ENCODE results near the gene ATF1.
"Not testable (repeated sequence)": the region's sequence is repeated elsewhere in the genome, so short reads cannot be mapped to it uniquely, and the experiment has no call there.

ATF1 gene

DNA sequence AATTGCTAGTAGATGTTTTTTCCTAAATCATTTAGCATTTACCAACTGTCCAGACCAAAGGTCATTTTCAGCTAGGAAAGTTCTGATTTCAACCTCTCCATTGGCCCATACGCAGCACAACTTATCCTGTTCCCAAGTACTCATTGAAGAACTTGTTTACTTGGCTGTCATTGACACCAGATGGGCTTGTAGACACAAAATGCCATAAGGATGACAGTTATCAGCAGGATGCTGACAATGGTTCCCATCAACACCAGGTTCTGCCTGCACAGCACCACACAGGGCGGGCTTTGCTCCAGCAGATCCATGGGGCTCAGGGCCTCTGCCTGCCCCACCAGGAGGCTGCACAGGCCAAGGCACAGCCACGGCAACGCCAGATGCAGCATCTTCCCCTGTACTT, 42.3 kb downstream of the ATF1 start:
- DNase-seq, result no peak

DNA sequence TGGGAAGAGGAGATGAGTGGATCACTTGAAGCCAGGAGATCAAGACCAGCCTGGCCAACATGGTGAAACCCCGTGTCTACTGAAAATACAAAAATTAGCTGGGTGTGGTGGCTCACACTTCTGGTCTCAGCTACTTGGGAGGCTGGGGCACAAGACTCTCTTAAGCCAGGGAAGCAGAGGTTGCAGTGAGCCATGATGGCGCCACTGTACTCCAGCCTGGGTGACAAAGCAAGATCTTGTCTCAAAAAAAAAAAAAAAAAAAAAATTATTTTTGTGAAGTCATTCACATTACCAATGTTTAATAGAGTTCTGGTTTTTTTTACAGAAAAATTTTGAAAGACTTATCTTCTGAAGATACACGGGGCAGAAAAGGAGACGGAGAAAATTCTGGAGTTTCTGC, 45.2 kb downstream of the ATF1 start:
- not testable (repeated sequence) for DNase-seq

DNA sequence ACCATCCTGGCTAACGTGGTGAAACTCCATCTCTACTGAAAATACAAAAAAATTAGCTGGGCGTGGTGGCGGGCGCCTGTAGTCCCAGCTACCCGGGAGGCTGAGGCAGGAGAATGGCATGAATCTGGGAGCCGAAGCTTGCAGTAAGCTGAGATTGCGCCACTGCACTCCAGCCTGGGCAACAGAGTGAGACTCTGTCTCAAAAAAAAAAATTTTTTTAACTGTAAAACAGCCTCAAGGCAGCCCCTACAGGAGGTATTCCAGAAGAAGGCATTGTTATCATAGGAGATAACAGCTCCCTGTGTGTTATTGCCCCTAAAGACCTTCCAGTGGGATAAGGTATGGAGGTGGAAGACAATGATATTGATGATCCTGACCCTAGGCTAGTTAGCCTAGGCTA, 51.0 kb downstream of the ATF1 start:
- DNase-seq, result not testable (repeated sequence)

DNA sequence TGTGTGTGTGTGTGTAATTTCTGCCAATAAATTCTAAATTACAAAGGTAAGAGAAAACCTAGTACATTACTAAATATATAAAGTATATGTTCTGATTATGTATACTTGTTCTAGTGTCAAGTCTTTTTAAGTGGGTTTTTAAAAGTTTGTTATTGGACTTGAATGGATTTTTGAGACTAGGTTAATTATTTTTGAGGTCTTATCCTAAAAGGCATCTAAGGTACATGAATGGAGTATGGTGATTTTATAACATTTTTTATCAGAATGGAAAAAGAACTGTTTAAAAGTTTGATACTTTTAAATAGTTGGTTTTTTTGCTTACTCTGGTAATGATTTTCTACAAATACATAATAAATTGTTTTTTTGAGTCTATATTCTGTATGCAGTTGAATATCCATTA, 56.3 kb downstream of the ATF1 start:
- DNase-seq, result no peak

DNA sequence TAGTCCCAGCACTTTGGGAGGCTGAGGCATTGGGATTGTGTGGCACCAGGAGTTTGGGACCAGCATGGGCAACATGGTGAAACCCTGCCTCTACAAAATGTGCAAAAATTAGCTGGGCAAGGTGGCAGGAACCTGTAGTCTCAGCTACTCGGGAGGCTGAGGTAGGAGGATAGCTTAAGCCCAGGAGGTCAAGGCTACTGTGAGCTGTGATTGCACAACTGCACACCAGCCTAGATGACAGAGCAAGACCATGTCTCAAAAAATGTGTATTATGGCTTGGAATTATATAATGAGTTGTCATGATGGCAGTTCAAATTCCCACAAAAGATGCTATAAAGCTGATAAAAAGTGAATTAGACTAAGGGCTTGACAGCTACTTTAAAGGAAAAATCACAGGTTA, 58.2 kb downstream of the ATF1 start:
- DNase-seq, result no peak

DNA sequence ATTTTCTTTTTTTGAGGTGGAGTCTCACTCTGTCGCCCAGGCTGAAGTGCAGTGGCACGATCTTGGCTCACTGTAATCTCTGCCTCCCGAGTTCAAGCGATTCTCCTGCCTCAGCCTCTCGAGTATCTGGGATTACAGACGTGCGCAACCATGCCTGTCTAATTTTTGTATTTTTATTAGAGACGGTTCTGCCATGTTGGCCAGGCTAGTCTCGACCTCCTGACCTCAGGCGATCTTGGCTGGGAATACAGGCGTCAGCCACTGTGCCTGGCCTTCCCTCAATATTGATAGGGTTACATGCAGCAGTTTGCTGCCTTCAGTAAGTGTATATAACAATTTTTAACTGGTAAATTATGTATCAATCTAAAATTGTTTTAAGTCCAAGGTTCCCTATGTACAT, 59.8 kb downstream of the ATF1 start:
- DNase-seq, result not testable (repeated sequence)

DNA sequence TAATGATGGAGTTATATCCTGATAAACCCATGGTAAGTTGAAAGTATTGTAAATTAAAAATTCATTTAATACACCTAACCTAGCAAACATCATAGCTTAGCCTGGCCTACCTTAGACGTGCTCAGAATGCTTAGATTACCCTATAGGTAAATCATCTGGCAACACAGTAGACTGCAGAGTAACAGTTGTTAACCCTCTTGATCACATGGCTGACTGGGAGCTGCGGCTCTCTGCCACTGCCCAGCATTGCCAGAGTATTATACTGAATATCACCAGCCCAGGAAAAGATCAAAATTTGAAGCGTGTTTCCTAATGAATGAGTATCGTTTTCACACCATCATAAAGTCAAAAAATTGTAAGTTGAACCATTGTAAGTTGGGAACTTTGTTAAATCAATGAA, 61.0 kb downstream of the ATF1 start:
- DNase-seq, result no peak

DNA sequence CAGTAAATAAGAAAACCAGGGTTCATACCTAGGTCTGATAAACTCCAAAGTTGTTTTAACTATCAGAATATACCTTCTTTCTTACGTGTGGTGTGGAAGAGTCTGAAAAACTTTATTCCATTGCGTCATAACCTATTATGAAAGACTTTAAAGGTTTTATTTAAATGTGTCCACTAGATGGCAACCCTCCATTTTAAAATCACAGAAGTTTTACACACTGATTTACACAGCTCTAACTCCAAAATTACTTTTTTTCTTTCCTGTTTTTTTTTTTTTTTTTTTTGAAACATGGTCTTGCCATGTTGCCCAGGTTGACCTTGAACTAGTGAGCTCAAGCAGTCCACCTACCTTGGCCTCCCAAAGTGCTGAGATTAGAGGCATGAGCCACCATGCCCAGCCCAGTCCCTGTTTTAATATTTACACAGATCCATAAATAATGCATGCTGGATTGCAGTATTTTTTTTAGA, 61.5 kb downstream of the ATF1 start:
- no peak for DNase-seq

DNA sequence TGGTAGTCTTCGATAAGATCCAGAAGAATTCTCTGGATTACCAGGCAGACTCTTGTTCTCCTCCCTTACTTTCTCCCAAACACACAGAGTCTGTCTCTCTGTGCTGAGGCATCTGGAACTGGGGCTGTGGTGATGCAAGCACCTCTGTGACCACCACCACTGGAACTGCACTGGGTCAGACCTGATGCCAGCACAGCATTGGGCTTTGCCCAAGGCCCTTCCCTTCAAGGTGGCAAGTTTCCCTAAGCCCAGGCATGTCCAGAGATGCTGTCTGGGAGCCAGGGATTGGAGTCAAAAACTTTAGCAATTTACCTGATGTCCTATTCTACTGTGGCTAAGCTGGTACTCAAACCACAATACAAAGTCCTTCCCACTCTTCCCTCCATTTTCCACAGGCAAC, 64.2 kb downstream of the ATF1 start:
- DNase-seq, result no peak

DNA sequence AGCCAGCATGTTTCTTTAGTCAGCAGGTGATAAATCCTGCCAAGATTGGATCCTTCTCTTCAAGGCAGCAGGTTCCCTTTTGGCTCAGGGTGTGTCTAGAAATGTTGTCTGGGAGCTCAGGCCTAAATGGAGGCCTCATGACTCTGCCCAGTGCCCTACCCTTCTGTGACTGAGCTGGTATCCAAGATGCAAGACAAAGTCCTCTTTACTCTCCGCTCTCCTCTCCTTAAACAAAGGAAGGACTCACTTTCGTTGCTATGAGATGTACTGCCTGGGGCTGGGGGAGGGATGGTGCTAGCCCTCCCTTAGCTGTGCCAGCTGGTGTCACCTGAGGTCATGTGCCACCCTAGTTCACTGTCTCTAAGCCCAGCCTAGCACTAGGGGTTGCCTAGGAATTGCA, 65.0 kb downstream of the ATF1 start:
- DNase-seq, result no peak

DNA sequence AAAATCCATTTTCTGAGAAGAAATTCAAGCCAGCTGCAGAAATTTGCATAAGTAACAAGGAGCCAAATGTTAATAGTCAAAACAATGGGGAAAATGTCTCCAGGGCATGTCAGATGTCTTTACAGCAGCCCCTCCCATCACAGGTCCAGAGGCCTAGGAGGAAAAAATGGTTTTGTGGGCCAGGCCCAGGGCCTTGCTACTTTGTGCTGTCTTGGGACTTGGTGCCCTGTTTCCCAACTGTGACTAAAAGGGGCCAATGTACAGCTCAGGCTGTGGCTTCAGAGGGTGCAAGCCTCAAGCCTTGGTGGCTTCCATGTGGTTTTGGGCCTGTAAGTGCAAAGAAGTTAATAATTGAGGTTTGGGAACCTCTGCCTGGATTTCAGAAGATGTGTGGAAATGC, 69.9 kb downstream of the ATF1 start:
- DNase-seq, result not testable (repeated sequence)

DNA sequence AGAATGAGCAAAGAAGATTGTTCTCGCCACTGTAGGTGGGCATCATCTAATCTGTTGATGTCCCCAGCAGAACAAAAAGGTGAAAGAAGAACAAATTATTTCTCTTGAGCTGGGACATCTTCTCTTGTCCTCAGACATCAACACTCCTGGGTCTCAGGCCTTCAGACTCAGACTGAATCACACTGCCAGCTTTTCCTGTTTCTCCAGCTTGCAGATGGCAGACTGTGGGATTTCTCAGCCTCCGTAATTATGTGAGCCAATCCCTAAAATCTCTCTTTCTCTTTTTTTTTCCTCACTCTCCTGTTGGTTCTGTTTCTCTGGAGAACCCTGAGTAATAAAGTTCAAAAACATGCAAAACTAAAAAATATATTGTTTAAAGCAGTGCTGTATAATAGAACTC, 75.1 kb downstream of the ATF1 start:
- no peak for DNase-seq

DNA sequence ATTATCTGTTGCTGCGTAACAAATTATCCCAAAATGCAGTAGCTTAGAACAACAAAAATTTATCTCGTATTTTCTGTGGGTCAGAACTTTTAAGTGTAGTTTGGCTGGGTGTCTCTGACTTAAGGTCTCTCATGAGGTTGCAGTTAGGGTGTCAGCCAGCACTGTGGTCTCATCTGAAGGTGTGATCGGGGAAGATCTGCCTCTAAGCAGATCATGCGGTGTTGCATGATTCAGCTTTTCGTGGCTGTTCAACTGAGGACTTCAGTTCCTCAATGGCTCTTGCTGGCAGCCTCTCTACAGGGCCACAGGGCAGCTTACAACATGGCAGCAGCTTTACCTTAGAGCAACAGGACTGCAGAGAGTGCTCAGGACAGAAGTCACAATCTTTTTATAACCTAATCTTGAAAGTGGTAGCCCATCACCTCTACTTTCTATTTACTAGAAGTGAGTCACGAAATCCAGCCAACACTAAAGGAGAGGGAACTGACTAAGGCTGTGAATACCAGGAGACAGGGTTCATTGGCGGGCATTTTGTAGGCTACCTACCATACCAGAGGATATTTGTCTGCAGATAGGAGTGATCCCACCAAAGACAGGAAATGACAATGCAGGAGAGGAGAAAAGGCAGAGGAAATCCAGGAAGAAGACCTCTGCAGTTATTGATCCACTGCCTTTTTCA, 77.0 kb downstream of the ATF1 start:
- no peak for DNase-seq

DNA sequence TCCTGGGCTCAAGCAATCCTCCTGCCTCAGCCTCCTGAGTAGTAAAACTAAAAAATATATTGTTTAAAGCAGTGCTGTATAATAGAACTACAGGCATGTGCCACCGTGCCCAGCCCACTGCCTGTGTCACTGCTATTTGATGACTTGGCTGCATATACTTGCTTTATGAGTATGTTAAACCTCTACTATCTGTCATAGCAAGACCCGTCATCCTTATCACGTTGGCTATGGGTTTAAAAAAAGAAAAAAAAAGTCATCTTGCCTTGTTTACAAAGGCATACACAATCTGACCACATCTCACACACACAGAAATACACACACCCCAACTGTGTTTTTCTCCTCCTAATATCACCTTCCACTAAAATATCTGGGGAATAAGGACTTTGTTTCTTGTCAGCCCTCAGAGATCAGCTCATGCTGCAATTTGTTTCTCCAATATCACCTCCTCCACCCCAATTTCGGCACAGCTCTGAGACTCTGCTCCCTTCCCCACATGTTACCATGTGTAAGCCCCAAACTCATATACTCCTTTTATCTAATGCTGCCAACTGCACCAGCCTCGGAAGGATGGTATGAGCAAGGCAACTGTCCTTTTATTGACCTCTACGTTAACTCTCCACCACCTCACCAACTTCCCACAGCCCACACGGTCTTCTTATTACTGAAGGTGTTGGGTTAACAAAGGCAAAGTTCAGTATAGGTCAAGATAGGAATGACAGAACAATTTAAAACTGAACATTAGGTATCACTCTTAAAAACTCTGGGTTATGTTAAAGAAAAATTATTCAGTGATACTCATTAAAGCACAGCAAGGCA, 78.0 kb downstream of the ATF1 start:
- no peak for DNase-seq

DNA sequence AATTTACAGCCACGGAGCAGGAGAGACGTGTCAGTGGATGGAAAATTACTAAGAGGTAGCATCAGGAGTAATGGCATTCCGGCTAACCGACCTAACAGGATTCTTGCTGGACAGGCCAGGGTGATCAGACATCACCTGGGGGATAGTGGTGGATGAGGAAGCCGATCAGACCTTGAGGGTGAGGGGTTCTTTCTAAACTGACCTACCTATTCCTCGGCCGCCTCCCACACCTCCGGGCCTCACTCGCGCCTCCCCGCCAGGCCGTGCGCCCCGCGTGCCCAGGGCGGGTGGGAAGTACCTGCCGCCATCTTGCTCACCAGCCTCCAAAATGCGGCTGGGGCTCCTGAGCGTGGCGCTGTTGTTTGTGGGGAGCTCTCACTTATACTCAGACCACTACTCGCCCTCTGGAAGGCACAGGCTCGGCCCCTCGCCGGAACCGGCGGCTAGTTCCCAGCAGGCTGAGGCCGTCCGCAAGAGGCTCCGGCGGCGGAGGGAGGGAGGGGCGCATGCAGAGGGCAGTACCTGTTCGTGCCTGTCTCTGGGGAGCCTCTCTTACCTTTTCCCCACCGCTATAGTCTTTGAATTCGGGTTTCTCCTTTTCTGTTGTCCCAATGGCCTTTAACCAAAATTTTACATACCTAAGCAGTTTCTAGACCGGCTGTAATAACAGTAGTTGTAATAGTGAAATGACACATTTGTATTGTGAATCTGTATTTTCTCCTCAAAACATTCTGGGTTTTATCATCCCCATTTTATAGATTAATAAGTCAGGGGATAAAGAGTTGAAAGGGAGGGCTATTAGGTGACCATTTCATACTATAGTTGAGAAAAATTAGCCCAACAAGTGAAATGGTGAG, 79.0 kb downstream of the ATF1 start, which contains the start of gene TMPRSS12:
TMPRSS12 (plus strand) TSS at position 290 of the 857 bp plus-strand sequence; CDS start at position 329, 39 bp downstream.
- no peak for DNase-seq

DNA sequence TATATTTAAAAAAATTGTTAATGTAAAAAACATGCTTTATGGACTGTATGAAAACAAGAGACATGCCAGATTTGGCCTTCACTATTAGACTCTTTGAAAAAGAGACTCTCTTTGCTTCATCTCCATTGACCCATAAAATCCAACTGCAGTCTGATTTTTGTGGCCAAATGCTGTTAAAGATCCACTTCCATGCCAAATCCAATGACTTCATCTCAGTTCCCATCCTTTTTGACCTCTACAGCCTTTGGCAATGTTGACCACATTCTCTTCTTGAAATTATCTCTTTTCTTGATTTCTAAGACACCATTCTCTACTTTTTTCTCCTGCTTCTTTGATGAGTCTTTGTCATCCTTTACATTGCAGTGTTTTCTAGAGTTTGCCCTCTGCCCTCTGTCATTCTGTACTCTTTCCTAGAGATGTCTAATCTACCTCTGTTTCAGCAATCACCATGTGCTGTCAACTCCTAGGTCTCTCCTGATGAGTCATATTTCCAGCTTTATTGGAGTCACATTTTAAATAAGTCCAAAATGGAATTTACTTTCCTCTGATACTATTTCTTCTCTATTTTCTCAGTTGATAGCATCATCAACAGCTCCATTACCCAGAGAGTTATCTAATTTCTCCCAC, 81.2 kb downstream of the ATF1 start:
- DNase-seq, result no peak

DNA sequence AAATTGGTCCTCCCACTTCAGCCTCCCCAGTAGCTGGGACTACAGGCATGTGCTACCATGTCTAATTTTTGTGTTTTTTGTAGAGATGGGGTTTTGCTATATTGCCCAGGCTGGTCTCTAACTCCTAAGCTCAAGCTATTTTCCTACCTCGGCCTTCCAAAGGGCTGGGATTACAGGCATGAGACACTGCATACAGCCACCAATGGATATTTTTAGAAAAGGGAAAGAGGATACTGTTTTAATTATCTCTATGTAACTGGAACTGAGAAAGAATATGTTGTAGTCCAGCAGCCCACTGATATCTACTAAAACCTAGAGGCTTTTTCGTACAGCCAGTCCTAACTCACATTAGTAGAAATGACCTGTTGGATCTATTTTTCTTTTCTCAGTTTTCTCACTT, 85.1 kb downstream of the ATF1 start:
- DNase-seq, result no peak

DNA sequence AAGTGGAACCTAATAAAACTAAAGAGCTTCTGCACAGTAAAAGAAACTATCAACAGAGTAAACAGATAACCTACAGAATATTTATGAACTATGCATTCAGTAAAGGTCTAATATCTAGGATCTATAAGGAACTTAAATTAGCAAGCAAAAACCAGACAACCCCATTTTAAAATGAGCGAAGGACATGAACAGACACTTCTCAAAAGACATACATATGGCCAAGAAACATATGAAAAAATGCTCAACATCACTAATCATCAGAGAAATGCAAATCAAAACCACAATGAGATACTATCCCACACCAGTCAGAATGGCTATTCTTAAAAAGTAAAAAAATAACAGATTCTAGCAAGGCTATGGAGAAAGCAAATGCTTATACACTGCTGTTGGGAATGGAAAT, 91.3 kb downstream of the ATF1 start:
- DNase-seq, result not testable (repeated sequence)

DNA sequence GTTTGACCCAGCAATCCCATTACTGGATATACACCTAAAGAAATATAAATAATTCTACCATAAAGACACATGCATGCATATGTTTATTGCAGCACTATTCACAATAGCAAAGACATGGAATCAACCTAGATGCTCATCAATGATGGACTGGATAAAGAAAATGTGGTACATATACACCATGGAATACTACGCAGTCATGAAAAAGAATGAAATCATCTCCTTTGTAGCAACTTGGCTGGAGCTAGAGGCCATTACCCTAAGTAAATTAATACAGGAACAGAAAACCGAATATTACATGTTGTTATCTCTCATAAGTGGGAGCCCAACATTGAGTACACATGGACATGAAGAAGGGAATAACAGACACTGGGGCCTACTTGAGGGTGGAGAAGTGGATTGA, 91.8 kb downstream of the ATF1 start:
- not testable (repeated sequence) for DNase-seq

DNA sequence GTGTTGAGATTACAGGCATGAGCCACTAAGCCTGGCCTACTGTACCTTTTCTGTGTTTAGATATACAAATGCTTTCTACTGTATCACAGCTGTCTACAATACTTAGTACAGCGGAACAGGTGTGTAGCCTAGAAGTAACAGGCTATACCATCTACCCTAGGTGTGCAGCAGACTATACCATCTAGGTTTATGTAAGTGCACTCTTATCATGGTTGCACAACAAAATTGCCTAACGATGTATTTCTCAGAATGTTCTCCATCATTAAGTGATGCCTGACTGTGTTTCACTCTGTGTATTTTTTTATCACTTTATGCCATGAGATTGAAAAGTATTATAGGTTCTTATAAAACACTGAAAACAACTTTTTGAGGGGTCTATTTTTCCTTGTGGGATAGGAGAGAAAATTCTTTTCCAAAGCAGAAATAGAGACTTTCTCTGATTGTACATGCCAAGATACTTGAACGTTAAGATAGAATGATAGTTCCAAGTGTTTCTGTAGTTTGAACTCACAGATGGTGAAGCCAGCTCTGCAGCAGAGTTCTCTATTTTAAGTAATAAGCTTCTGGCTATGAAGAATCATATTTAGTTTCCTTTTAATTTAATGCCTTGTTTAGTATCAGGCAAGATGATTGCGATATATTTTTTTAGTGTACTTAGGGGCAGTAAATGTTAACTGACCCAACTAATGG, 95.9 kb downstream of the ATF1 start:
- DNase-seq, result no peak

DNA sequence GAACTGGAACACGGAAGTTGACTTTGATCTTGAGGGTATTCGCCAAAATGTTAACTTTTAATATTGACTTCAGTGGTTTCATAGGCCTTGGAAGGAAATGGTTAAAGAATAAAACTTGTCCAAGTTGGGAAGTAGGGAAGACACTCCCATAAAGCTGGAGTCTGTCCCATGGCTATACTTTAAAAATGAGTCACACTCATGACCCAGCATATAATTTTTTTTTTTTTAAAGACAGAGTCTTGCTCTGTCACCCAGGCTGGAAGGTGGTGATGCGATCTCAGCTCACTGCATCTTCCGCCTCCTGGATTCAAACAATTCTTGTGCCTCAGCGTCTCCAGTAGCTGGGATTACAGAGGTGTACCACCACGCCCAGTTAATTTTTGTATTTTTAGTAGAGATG, 98.4 kb downstream of the ATF1 start:
- DNase-seq, result no peak

DNA sequence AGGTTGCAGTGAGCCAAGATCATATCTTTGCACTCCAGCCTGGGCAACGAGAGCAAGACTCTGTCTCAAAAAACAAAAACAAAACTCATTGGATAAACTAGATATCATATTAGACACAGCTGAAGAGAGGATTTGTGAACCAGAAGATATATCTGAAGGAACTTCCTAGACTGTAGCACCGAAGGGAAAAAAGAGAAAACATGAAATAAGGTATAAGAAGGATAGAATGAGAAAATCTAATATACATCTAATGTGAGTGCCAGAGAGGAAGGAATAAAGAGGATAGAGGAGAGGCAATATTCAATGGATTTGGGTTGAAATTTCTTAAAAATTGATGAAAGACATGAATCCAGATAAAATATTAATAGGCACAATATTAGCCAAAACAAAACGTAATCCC, 101.4 kb downstream of the ATF1 start:
- no peak for DNase-seq

Data from CD4-positive, alpha-beta T cell treated with Interferon gamma for 1 hour (primary cell).